H1 (cell line): ENCODE results near the gene MRPS6. TPM values are rescaled to one million over a fixed set of nuclear protein-coding genes. Genes with fewer than 3 reads are reported as not detected.

Source experiments
- CTCF ChIA-PET: fragments of 300-600 bp; sonication (Branson Sonifier 250); formaldehyde crosslinking; loops from one replicate; lab custom pipeline; 2021; ENCODE audit not compliant: partially characterized antibody; lab: Charles Lee
- POLR2A ChIA-PET: fragments of 300-600 bp; sonication (Branson Sonifier 250); formaldehyde crosslinking; loops from one replicate; lab custom pipeline; 2021; ENCODE audit warnings: inconsistent platforms; ENCODE audit not compliant: partially characterized antibody; lab: Charles Lee
- DNase-seq, 2 experiments: peaks; one replicate each; pipeline versions ENCODE4 v3.0.0 to v3.0.0-alpha.2; 2010 to 2022; ENCODE audit warnings: low spot score in 2 of 2, low read depth in 1 of 2, mixed read lengths in 1 of 2
- FAIRE-seq: peaks from 2 replicates; lab custom pipeline; 2011; peaks lifted over from hg19 to GRCh38; lab: Jason Lieb, UNC
- H2AFZ ChIP-seq: 2 replicates; pipeline ENCODE4 v1.8.1; 2012; ENCODE audit warnings: low read length, inconsistent platforms
- H2AK5ac ChIP-seq: 2 replicates; pipeline ENCODE4 v1.6.1; 2013; ENCODE audit warnings: low read depth, low read length
- H2BK120ac ChIP-seq: replicated peaks from 2 replicates; pipeline ENCODE3; 2013; ENCODE audit warnings: low read depth, low read length, inconsistent platforms
- H2BK12ac ChIP-seq: 2 replicates; pipeline ENCODE4 v1.6.1; 2013; ENCODE audit warnings: low read depth, low read length
- H2BK15ac ChIP-seq: 2 replicates; pipeline ENCODE4 v1.6.1; 2013; ENCODE audit warnings: low read length
- H2BK20ac ChIP-seq: 2 replicates; pipeline ENCODE4 v1.6.1; 2013; ENCODE audit warnings: low read length
- H2BK5ac ChIP-seq: 2 replicates; pipeline ENCODE4 v1.6.1; 2013; ENCODE audit warnings: low read depth, low read length
- H3K14ac ChIP-seq: 2 replicates; pipeline ENCODE4 v1.6.1; 2013; ENCODE audit warnings: inconsistent platforms; ENCODE audit not compliant: insufficient read length
- H3K18ac ChIP-seq: 2 replicates; pipeline ENCODE4 v1.6.1; 2013; ENCODE audit warnings: low read length; ENCODE audit errors: extremely low read depth
- H3K23ac ChIP-seq: 2 replicates; pipeline ENCODE4 v1.6.1; 2013; ENCODE audit warnings: inconsistent platforms; ENCODE audit not compliant: insufficient read length
- H3K23me2 ChIP-seq: 2 replicates; pipeline ENCODE4 v1.6.1; 2013; ENCODE audit warnings: low read depth, low read length
- H3K27ac ChIP-seq: 2 replicates; pipeline ENCODE4 v1.6.1; 2011; ENCODE audit warnings: low read depth, low read length, inconsistent platforms
- H3K27me3 ChIP-seq, 4 experiments: replicated peaks in 1 of 4; 1 replicate in 1 of 4; 2 replicates in 3 of 4; pipeline versions ENCODE4 v1.6.1 to v1.8.1; 2011 to 2013; ENCODE audit warnings: low read length in 3 of 4, mild to moderate bottlenecking in 3 of 4, inconsistent platforms in 2 of 4, mixed read lengths in 2 of 4, moderate library complexity in 1 of 4; ENCODE audit not compliant: control insufficient read depth in 3 of 4, insufficient read depth in 3 of 4; ENCODE audit errors: extremely low read depth in 1 of 4
- H3K36me3 ChIP-seq, 4 experiments: 2 replicates each; pipeline versions ENCODE4 v1.6.1 to v1.8.1; 2011 to 2013; ENCODE audit warnings: mild to moderate bottlenecking in 4 of 4, low read length in 3 of 4, moderate library complexity in 2 of 4, control low read depth in 1 of 4, inconsistent platforms in 1 of 4; ENCODE audit not compliant: insufficient read depth in 4 of 4, control insufficient read depth in 2 of 4
- H3K4ac ChIP-seq: replicated peaks from 2 replicates; pipeline ENCODE3; 2013; ENCODE audit warnings: low read length, low read depth, mixed read lengths, inconsistent platforms; ENCODE audit not compliant: insufficient read length
- H3K4me1 ChIP-seq, 4 experiments: replicated peaks in 1 of 4; 1 replicate in 1 of 4; 2 replicates in 3 of 4; pipeline versions ENCODE4 v1.6.1 to v1.8.1; 2011 to 2013; ENCODE audit warnings: low read length in 3 of 4, inconsistent platforms in 2 of 4, mixed read lengths in 1 of 4; ENCODE audit not compliant: insufficient read depth in 4 of 4, control insufficient read depth in 3 of 4
- H3K4me2 ChIP-seq, 2 experiments: 2 replicates each; pipeline versions ENCODE4 v1.6.1 to v1.8.1; 2011 to 2013; ENCODE audit warnings: low read depth in 2 of 2, low read length in 2 of 2, control low read depth in 1 of 2, inconsistent platforms in 1 of 2, mild to moderate bottlenecking in 1 of 2; ENCODE audit not compliant: insufficient read depth in 1 of 2
- H3K4me3 ChIP-seq, 4 experiments: fragments of 200-600, 300-600 bp in 1 of 4; sonication (generic), shearing (Covaris generic), sonication (Bioruptor Twin) in 1 of 4; 2 replicates each; pipeline versions ENCODE4 v1.5.1 to v1.8.1; 2011 to 2016; ENCODE audit warnings: low read length in 4 of 4, low read depth in 3 of 4, control low read depth in 2 of 4, inconsistent platforms in 2 of 4, mild to moderate bottlenecking in 2 of 4, mixed read lengths in 1 of 4, moderate library complexity in 1 of 4; ENCODE audit not compliant: insufficient read depth in 2 of 4; ENCODE audit errors: extremely low read depth in 1 of 4
- H3K56ac ChIP-seq: replicated peaks from 2 replicates; pipeline ENCODE3; 2013; ENCODE audit warnings: low read depth, mild to moderate bottlenecking, mixed read lengths, low read length, inconsistent platforms; ENCODE audit not compliant: insufficient read length
- H3K79me1 ChIP-seq: 2 replicates; pipeline ENCODE4 v1.6.1; 2013; ENCODE audit warnings: low read depth, low read length, control low read depth
- H3K79me2 ChIP-seq, 2 experiments: 2 replicates each; pipeline versions ENCODE4 v1.6.1 to v1.8.1; 2012 to 2013; ENCODE audit warnings: low read length in 2 of 2, mild to moderate bottlenecking in 2 of 2, inconsistent platforms in 1 of 2; ENCODE audit not compliant: insufficient read depth in 2 of 2, control insufficient read depth in 1 of 2
- H3K9ac ChIP-seq, 4 experiments: replicated peaks in 1 of 4; 1 replicate in 1 of 4; 2 replicates in 3 of 4; pipeline versions ENCODE4 v1.6.1 to v1.8.1; 2011 to 2013; ENCODE audit warnings: low read depth in 3 of 4, low read length in 3 of 4, control low read depth in 2 of 4, mild to moderate bottlenecking in 2 of 4, moderate library complexity in 2 of 4, inconsistent platforms in 1 of 4; ENCODE audit errors: extremely low read depth in 1 of 4
- H3K9me3 ChIP-seq, 2 experiments: 2 replicates each; pipeline versions ENCODE4 v1.6.1 to v1.8.1; 2012 to 2013; ENCODE audit warnings: mild to moderate bottlenecking in 2 of 2, moderate library complexity in 2 of 2, control low read depth in 1 of 2, inconsistent platforms in 1 of 2, low read depth in 1 of 2, low read length in 1 of 2, mixed read lengths in 1 of 2; ENCODE audit not compliant: insufficient read depth in 2 of 2
- H4K20me1 ChIP-seq, 2 experiments: replicated peaks in 1 of 2; 2 replicates each; pipeline versions ENCODE3 to v1.8.1; 2011 to 2013; ENCODE audit warnings: inconsistent platforms in 2 of 2, low read length in 2 of 2, mild to moderate bottlenecking in 1 of 2; ENCODE audit not compliant: insufficient read depth in 2 of 2, control insufficient read depth in 1 of 2
- H4K5ac ChIP-seq: 2 replicates; pipeline ENCODE4 v1.6.1; 2013; ENCODE audit warnings: low read length, low read depth, mixed read lengths, inconsistent platforms; ENCODE audit not compliant: insufficient read length
- H4K8ac ChIP-seq: 2 replicates; pipeline ENCODE4 v1.8.0; 2013; ENCODE audit warnings: mild to moderate bottlenecking, moderate library complexity, low read length, inconsistent platforms; ENCODE audit not compliant: insufficient read depth; ENCODE audit errors: extremely low read depth
- H4K91ac ChIP-seq: replicated peaks from 2 replicates; pipeline ENCODE3; 2013; ENCODE audit warnings: low read length, mixed read lengths, inconsistent platforms; ENCODE audit not compliant: insufficient read length
- EZH2 ChIP-seq: fragments of 200-600 bp; sonication (generic); IDR thresholded peaks from 2 replicates; pipeline ENCODE4 v1.7.1; 2012; ENCODE audit warnings: low read depth, mild to moderate bottlenecking, moderate library complexity, low read length, inconsistent platforms; ENCODE audit not compliant: severe bottlenecking
- SIX5 ChIP-seq: IDR thresholded peaks from 2 replicates; pipeline ENCODE4 v1.6.1; 2011; ENCODE audit warnings: mild to moderate bottlenecking, low read depth, low read length
- ZNF274 ChIP-seq: IDR thresholded peaks from 2 replicates; pipeline ENCODE4 v1.7.0; 2012; ENCODE audit warnings: low read length, borderline replicate concordance; ENCODE audit errors: extremely low read depth
- WGBS, 2 experiments: shearing (Covaris generic) in 1 of 2; methylation state at CpG; one replicate each; pipeline versions ENCODE4 v1.1.6 to v1.1.7; 2013 to 2015; ENCODE audit warnings: low lambda C conversion rate in 2 of 2, mixed read lengths in 2 of 2, inconsistent platforms in 1 of 2, low coverage in 1 of 2, missing lambda C conversion rate in 1 of 2; ENCODE audit not compliant: insufficient replicate concordance in 2 of 2, insufficient coverage in 1 of 2, insufficient read length in 1 of 2; ENCODE audit errors: extremely low coverage in 1 of 2, missing lambda C conversion rate in 1 of 2; 5-methylcytosine and 5-hydroxymethylcytosine counted together
- polyA plus RNA-seq, 7 experiments: library from polyadenylated mRNA; depleted of rRNA in 3 of 7; stranded (reverse) in 5 of 7; unstranded in 2 of 7; fragments of >200 nt in 5 of 7; fragments of 200-250 nt in 2 of 7; gene quantifications; 1 replicate in 5 of 7; 2 replicates in 1 of 7; 4 replicates in 1 of 7; pipeline versions ENCODE4 v1.2.1 to v1.2.3, GENCODE V29; 2011 to 2013; ENCODE audit warnings: missing spikeins in 2 of 7, mixed read lengths in 2 of 7
- total RNA-seq: library from RNA; stranded (reverse); fragmentation: NEBNext Ultra II Directional; extraction: Animal tissue kit (Norgen Biotek cat#: 25700); gene quantifications from 2 replicates; pipeline ENCODE4 v1.2.1, GENCODE V29; 2021
- TF ChIP-seq, protein P1 (sequence below): IDR thresholded peaks from 2 replicates; pipeline ENCODE4 v1.6.1; 2012; ENCODE audit warnings: inconsistent platforms

The MRPS6 gene
- total and polyA plus RNA-seq, 2 of the 8 experiments (the other 6 are each of a cell fraction or from before 2014, with no cell fraction given), result 62.7 to 156 TPM

DNA sequence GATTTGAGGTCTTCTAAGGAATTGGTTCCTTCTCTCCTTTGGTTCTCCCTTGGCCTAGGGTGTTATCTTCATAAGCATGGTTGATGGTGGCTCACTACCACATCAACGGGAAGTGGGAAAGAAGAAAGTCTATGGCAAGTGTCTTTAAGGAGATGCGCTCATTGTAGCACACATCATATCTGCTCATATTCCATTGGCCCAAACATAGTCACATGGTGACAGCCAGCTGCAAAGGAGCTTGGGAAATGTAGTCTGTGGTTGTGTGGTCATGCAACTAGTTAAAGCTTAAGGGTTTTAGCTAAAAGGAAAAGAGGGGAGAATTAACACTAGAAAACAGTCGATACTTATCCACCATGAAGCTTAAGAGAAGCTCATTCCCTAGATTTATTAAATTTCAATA is 11.4 kb upstream of the MRPS6 start:
- H4K20me1 ChIP-seq, result no peaks in the 10 kb centered on the region
- no peak overlapping the region for H3K14ac ChIP-seq
- H2BK5ac ChIP-seq, result no peak overlapping the region
- H3K27me3 ChIP-seq, result peaks cover 0 to 1% (median 0%) of the 10 kb centered on the region in 4 experiments; a peak in 1 of 7 replicates
- no peak overlapping the region for H2BK120ac ChIP-seq
- no peak for FAIRE-seq
- 83% methylated on average over 3 of the region's 3 CpGs; no CpG with 5 or more reads in 1 of the 2 experiments for WGBS, 2 experiments
- no peak overlapping the region for H2BK15ac ChIP-seq
- no peak overlapping the region for H3K9ac ChIP-seq
- no peak overlapping the region for H4K5ac ChIP-seq
- H3K79me2 ChIP-seq, result no peaks in the 10 kb centered on the region
- peak overlapping the region; percentile 96 for H2AFZ ChIP-seq
- H4K8ac ChIP-seq, result no peak overlapping the region
- H2BK20ac ChIP-seq, result no peak overlapping the region
- no peaks in the 10 kb centered on the region for H3K79me1 ChIP-seq
- H3K4me1 ChIP-seq, result no peaks in the 10 kb centered on the region
- no peak overlapping the region for H4K91ac ChIP-seq
- CTCF ChIA-PET, result interaction anchor here (0.8 to 1.2 kb wide), 3 partner anchors 30 to 169 kb away, joined by 3 to 4 read pairs (median 3); no protein-coding TSS in a partner anchor
- H2AK5ac ChIP-seq, result no peak overlapping the region
- no peak overlapping the region for H2BK12ac ChIP-seq
- H3K4ac ChIP-seq, result no peak overlapping the region
- POLR2A ChIA-PET, result no interaction called here
- H3K4me3 ChIP-seq, result no peak overlapping the region
- H3K23ac ChIP-seq, result no peak overlapping the region
- no peaks in the 10 kb centered on the region for H3K36me3 ChIP-seq
- no peak overlapping the region for H3K4me2 ChIP-seq
- DNase-seq, result no peak
- H3K23me2 ChIP-seq, result no peaks in the 10 kb centered on the region
- no peak overlapping the region for H3K18ac ChIP-seq
- no peaks in the 10 kb centered on the region for H3K9me3 ChIP-seq
- H3K27ac ChIP-seq, result no peak overlapping the region
- no peak overlapping the region for H3K56ac ChIP-seq
- TF ChIP-seq, protein P1, sequence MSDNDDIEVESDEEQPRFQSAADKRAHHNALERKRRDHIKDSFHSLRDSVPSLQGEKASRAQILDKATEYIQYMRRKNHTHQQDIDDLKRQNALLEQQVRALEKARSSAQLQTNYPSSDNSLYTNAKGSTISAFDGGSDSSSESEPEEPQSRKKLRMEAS, result no peak
- no peak for TF ChIP-seq EZH2
- no peak for TF ChIP-seq ZNF274
- TF ChIP-seq SIX5, result peak; percentile 54
